Ramos (cell line): Measurements from ENCODE around the gene WDR59.
"Not testable (repeated sequence)": the region's sequence is repeated elsewhere in the genome, so short reads cannot be mapped to it uniquely, and the experiment has no call there.

Experiments
- in situ Hi-C: fragments of 300-500 bp; cut with MboI; formaldehyde crosslinking; loops from one replicate; pipeline ENCODE4 v1.14.3; 2022; ENCODE audit warnings: low sequenced_read_pairs; ENCODE audit not compliant: unreplicated experiment

Gene WDR59, protein sequence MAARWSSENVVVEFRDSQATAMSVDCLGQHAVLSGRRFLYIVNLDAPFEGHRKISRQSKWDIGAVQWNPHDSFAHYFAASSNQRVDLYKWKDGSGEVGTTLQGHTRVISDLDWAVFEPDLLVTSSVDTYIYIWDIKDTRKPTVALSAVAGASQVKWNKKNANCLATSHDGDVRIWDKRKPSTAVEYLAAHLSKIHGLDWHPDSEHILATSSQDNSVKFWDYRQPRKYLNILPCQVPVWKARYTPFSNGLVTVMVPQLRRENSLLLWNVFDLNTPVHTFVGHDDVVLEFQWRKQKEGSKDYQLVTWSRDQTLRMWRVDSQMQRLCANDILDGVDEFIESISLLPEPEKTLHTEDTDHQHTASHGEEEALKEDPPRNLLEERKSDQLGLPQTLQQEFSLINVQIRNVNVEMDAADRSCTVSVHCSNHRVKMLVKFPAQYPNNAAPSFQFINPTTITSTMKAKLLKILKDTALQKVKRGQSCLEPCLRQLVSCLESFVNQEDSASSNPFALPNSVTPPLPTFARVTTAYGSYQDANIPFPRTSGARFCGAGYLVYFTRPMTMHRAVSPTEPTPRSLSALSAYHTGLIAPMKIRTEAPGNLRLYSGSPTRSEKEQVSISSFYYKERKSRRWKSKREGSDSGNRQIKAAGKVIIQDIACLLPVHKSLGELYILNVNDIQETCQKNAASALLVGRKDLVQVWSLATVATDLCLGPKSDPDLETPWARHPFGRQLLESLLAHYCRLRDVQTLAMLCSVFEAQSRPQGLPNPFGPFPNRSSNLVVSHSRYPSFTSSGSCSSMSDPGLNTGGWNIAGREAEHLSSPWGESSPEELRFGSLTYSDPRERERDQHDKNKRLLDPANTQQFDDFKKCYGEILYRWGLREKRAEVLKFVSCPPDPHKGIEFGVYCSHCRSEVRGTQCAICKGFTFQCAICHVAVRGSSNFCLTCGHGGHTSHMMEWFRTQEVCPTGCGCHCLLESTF

DNA sequence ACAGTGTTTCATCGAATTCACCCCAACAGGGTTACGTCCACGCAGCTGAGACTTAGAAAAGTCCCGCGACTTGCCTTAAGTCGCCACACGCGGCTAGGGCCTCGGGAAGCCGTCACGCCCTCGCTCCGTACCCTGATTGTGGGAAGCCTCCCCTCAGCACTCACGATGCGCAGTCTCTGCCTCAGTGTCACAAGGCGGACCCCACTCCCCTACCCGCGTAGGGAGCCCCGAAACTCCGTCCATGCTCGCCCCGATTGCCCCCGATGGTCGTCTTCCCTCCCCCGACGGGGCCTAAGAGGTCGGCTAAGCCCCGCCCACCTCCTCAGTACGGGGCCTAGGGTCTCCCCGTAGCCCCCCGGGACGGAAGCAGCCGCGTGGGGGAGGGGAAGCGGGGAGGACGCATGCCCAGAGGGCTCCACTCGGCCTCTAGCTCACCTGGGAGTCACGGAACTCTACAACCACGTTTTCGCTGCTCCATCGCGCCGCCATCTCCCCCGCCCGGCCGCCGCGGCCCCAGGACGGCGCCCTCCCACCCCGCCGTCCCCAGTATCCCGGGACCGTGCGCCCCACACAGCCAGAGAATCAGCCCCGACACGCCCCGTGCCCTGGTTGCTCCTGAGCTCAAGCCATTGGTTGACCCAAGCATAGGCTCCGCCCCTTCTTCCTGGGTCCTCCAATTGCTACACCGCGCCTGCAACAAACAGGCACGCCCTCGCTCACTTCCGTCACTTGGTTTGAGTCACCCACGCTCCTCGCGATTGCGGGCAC, at the start of gene WDR59:
TSS of gene WDR59 (minus strand) at position 595 of the 768 bp plus-strand sequence. CDS start at position 489, 106 bp downstream.
- in situ Hi-C loops, result no loop called here

DNA sequence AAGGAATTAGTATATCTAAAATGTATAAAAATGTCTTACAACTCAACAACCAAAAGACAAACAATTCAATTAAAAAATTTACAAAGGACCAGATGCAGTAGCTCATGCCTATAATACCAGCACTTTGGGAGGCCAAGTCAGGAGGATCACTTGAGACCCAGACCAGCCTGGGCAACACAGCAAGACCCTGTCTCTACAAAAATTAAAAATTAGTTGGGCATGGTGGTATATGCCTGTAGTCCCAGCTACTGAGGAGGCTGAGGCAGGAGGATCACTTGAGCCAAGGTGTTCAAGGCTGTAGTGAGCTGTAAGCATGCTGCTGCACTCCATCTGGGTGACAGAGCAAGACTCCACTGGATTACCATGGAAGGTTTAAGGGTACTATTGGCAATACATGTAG, 47.7 kb upstream of the WDR59 start:
- in situ Hi-C loops, result no loop called here

DNA sequence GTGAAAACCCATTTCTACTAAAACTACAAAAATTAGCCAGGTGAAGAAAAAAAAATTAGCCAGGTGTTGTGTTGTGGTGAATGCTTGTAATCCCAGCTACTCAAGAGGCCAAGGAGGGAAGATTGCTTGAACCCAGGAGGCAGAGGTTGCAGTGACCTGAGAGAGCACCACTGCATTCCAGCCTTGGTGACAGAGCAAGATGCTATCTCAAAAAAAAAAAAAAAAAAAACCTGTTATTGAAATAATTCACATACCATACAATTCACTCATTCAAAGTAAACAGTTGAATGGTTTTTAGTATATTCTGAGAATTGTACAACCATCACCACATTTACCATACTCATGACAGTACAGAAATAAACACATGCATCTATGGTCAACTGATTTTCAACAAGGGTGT, 44.9 kb upstream of the WDR59 start:
- in situ Hi-C loops, result no loop called here

DNA sequence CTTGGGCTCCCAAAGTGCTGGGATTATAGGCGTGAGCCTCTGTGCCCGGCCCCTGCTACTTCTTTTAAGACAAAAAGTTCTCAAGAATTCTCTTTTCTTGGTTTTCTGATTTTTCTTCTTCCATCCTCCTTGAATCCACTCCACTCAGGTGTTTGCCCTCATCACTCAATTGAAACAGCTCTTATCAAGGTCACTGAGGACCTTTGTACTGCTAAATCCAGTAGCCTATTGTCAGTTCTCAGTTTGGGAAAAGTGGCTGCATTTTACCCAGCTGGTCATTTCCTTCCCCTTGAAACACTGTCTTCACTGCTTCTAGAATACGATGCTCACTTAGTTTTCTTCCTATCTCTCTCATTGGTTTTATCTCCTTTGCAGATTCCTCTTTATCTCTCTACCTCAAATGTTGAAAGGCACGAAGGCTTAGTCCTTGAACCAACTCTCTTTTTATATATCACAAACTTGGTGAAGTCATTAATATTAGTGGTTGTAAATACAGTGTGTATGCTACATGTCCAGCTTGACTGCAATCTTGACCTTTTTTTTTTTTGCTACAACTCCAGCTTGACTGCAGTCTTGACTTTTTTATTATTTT, 43.7 kb upstream of the WDR59 start:
- in situ Hi-C loops, result no loop called here

DNA sequence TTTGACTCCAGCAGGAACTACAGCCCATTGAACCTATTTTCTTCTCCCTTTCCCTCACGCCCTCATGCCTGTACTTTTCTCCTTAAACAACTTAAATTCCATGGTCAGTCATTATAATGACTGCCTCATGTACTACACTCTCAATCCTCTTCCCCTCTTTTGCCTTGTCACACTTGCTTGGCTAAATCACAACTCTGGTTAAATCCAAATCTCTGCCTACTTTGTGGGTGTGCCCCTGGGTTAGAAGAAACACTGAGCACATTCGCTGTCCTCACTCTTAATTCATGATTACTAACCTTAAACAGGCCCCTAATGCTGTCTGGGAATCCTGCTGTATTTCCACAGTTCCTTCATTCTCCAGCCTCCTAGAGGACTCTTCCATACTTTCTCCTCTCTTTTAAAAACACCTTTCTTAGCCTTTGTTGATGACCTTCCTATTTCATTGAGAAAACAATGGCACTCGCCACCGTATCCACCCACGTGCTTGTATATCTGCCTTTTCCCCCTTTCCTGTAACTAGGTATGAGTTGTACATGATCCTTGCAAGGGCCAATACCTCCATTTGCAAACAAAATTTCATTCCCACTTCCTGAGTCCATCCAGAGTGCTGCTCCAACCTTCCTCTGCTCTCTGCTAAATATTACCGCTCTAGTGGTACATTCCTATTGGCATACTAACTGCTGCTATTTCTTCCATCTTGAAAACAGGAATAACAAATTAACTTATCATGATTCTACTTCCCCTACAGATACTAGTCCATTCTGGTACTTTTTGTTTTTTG, 42.8 kb upstream of the WDR59 start:
- in situ Hi-C loops, result no loop called here

DNA sequence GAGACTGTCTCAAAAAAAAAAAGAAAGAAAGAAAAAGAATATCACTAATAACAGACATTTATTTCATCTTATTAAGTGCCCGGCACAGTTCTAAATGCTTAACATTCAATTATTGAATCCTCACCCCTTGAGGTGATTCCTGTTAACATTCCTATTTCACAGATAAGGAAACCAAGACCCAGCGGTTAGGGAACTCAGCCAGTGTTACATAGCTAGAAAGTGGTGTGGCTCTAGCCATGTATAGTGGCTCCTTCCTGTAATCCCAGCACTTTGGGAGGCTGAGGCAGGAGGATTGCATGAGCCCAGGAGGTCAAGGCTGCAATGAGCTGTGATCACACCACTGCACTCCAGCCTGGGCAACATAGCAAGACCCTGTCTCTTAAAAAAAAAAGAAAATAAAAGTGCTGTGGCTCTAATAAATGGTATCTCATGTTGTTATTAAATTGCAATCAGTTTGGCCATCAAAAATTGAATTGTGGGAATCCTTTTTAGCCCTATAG, 42.0 kb upstream of the WDR59 start:
- in situ Hi-C loops, result no loop called here

DNA sequence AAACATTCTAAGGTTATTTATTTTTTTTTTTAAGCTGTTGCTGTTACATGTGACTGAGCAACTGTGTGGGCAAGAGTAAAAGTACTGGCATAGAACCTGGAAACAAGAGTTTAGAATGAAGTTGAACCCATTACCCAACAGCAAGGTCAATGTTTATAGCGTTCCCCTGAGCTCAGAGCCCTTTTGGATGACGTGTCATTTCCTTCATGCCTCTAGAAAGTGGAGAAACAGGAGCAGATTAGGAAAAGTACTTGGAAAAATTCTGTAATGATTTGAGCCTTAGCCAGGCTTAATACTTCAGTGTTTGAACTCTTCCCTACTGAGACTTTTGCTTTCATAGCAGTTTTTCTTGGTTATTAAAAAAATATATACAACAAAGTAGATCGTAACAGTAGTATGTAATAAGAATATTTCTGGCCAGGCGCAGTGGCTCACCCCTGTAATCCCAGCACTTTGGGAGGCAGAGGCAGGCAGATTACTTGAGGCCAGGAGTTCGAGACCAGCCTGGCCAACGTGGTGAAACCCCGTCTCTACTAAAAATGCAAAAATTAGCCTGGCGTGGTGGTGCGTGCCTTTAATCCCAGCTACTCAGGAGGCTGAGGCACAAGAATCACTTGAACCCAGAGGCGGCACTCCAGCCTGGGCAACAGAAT, 41.4 kb upstream of the WDR59 start:
- in situ Hi-C loops, result not testable (repeated sequence)

DNA sequence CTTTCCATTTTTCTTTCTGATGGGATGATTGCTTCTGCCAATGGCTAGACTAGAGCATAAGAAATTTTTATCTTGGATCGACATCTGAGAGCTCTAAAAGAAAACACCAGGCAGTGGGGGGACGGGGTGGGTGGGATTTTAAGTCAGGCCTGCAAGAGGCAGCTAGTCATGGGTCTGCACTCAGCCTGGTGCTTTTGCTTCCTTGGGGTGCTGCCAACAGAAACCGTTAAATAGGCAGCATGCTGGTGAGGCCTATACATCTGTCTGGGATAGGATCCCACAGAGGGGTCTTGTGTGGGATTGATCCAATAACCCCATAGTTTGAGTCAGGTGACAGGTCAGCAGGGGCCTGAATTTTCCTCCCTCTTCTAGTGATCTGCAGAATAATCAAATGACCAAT, 40.8 kb upstream of the WDR59 start:
- in situ Hi-C loops, result no loop called here

DNA sequence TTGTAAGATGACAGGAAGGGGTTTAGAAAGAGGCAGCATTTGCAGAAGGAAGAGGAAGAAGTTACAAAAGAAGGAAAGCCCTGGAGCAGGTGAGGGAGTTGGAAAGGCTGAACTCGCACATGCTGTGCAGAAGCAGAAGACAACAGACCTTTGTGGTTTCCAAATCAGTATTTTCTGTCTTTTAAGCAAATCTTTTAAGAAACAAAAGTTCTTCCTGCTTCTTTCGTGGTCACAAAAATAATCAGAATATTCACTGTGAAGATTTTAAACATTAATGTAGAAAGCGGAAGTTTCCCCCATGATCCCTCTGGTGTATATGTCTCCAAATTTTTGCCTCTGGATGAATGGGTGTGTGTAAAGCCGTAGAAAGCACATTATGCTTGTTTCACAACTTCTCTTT, 39.7 kb upstream of the WDR59 start:
- in situ Hi-C loops, result no loop called here

DNA sequence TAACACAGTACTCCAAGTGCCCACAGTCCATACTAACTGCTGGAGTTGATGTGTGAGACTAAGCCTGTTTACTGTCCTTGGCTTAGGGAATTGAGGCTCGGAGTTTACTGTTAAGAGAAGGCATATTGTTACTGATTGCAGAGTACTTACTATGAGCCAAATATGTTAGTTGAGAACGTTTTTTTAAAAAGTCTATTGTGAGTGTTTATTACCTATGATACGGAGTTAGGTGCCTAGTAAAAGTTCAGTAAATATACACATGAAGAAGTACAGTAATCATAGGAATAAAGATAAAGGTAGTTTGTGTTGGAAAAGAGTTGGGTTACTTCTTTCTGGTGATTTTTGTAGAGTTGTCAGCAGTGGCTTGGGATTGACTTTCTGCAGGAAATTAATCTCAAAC, 39.3 kb upstream of the WDR59 start:
- in situ Hi-C loops, result no loop called here

DNA sequence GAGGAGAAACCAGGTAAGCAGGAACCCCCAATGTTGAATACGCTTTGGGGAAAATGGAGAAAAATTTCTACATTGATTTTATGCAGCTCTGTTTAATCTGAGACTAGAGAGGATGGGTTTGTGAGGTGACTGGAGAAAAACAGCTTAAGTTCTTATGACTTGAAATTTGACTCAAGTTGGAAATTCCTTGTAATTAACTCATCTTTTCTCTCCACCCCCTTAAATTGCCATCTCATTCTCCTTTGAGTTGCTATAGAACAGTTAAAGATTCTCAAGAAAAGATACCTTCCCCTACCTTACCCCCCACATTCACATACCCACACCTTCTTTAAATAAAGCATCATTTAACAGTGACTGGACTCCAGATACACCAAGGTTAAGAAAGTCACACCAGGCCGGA, 38.1 kb upstream of the WDR59 start:
- in situ Hi-C loops, result no loop called here

DNA sequence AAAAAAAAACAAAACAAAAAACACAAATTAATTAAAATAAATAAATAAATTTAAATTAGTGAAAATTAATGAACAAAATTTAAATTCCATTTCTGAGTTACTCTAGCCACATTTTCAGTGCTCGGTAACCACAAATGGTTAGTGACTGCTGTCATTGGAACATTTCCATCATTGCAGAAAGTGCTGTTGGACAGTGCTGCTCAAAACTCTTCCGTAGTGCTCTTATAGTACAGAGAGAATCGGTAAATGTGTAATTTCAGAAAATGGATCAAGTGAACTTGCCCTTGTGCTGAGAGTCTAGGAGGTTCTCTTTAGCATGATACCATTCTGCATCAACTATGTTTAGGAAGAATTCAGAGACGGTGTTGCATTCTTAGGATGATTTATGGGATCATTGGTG, 37.6 kb upstream of the WDR59 start:
- in situ Hi-C loops, result no loop called here

DNA sequence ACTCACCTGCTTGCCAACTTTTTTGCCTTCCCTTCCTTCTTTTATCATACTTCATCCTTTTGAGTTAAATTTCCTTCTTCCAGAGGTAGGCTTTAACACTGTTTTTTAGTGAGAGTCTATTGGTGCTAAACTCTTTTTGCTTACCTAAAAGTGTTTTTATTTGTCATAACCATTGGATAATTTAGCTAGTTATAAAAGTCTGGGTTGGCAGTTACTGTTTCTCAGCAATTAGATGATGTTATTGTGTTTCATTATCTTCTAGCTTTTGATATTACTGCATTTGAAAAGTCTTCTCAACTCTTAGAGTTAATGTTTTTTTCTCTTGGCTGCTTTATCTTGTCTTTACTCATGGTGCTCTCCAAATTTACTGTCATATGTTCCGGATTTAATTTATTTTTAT, 36.5 kb upstream of the WDR59 start:
- in situ Hi-C loops, result no loop called here

DNA sequence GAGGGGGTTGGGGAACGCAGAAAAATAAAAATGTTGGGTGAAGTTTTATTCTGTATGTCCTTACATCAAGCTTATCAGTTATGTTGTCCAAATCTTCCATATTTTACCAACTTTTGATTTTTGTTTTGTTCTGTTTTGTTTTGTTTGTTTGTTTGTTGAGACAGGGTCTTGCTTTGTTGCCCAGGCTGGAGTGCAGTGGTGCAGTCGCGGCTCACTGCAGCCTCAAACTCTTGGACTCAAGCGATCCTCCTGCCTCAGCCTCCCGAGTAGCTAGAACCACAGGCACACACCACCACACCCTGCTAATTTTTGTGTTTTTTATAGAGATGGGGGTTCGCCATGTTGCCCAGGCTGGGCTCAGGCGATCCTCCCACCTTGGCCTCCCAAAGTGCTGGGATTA, 34.7 kb upstream of the WDR59 start:
- in situ Hi-C loops, result no loop called here

DNA sequence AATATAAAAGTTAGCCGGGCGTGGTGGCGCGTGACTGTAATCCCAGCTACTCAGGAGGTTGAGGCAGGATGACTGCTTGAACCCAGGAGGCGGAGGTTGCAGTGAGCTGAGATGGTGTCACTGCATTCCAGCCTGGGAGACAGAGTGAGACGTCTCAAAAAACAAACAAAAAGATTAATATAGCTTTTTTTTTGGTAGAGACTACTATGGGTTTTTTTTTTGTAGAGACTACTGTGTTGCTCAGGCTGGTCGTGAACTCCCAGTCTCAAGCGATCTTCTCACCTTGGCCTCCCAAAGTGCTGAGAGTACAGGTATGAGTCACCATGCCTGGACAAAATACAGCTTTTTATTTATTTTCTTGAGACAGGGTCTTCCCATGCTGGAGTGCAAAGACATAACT, 34.1 kb upstream of the WDR59 start:
- in situ Hi-C loops, result no loop called here

DNA sequence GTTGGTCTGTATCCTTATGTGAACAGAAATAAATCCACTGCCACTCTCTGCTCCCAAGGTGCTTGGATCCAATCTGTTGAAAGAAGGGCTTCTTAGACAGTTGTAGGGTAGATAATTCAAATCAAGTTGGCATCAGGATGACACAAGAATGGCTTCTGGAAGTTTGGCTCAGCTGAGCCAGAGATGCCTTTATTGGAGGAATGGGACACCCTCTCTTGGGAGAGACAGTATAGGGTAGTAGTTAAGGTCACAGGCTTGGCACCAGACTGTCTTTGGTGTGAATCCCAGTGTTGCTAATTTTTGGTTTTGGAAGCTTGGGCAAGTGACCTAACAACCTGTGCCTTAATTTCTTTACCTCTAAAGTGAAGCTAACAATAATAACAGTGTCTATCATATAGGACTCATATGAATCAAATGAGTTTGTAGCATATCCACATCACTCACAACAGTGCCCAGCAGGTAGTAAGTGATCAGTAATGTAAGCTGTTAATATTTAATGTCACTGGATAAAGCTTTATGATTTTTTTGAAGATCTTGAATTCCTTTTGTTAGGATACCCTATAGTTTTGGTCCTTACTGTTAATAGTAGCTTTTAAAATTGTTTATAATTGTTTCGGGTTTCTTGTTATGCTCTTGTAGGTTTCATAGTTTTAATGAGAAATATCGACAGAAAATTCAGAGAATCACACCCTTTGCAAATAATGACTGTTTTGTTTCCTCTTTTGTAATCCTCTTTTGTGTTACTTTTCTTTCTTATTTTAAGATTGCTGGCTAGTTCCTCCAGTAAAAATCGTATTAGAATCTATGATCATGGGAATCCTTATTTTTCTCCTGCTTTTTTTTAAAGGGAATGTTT, 33.0 kb upstream of the WDR59 start:
- in situ Hi-C loops, result no loop called here

DNA sequence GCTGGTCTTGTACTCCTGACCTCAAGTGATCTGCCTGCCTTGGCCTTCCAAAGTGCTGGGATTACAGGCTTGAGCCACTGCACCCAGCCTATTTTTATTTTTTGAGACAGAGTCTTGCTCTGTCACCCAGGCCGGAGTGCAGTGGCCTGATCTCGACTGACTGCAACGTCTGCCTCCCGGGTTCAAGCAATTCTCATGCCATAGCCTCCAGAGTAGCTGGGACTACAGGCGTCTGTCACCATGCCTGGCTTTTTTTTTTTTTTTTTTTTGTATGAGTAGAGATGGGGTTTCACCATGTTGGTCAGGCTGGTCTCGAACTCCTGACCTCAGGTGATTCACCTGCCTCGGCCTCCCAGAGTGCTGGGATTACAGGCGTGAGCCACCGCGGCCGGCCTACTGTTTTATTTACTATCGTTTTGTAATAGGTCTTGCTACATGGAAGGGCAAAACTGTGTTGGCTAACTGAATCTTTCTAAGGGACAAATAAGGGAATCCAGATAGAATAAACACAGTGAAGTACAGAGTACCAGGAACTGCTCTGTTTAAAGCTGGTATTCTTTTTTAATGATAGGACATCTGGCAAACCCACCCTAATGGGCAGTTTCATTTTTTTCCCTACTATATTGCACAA, 31.6 kb upstream of the WDR59 start:
- in situ Hi-C loops, result not testable (repeated sequence)
